WTC11 (cell line): ENCODE results near the gene PARD3B. TPM values are rescaled to one million over a fixed set of nuclear protein-coding genes. Genes with fewer than 3 reads are reported as not detected.

Experiments
- ATAC-seq: fragments of 200-7000 bp; cut with Tn5 transposase; 2 replicates; pipeline ENCODE4 v1.10.0; 2021; ENCODE audit warnings: mild to moderate bottlenecking, moderate library complexity
- CTCF ChIA-PET: fragments of 300-600 bp; sonication (Branson Sonifier 250); formaldehyde crosslinking; loops from one replicate; lab custom pipeline; 2021; ENCODE audit warnings: antibody characterized with exemption; lab: Charles Lee
- POLR2A ChIA-PET: fragments of 350-600 bp; sonication (Branson Sonifier 250); formaldehyde crosslinking; loops from one replicate; lab custom pipeline; 2021; ENCODE audit warnings: antibody characterized with exemption; lab: Charles Lee
- DNase-seq: peaks from one replicate; pipeline ENCODE4 v3.0.0; 2021; ENCODE audit warnings: low spot score
- H3K27ac Mint-ChIP-seq: 2 replicates; pipeline ENCODE4 v1.8.0; 2021; ENCODE audit warnings: mixed read lengths
- H3K27me3 Mint-ChIP-seq: 2 replicates; pipeline ENCODE4 v1.8.0; 2021; ENCODE audit warnings: low read depth, mild to moderate bottlenecking, moderate library complexity, mixed read lengths
- H3K36me3 Mint-ChIP-seq: 2 replicates; pipeline ENCODE4 v1.8.0; 2021; ENCODE audit warnings: mixed read lengths
- H3K4me1 Mint-ChIP-seq: 2 replicates; pipeline ENCODE4 v1.8.0; 2022; ENCODE audit warnings: mixed read lengths
- H3K4me3 Mint-ChIP-seq: 2 replicates; pipeline ENCODE4 v1.8.0; 2021; ENCODE audit warnings: mild to moderate bottlenecking, moderate library complexity, mixed read lengths
- H3K9me3 Mint-ChIP-seq: 2 replicates; pipeline ENCODE4 v1.8.0; 2021; ENCODE audit warnings: mixed read lengths
- CREM ChIP-seq: sonication (generic); formaldehyde crosslinking; IDR thresholded peaks from 2 replicates; pipeline ENCODE4 v1.8.1; 2022; ENCODE audit warnings: mild to moderate bottlenecking, missing genetic modification reagents, moderate library complexity
- CTCF ChIP-seq: fragments of 200-600 bp; IDR thresholded peaks from 2 replicates; pipeline ENCODE4 v1.8.0; 2022; ENCODE audit warnings: antibody characterized with exemption
- E2F1 ChIP-seq: sonication (generic); formaldehyde crosslinking; IDR thresholded peaks from 2 replicates; pipeline ENCODE4 v1.8.0; 2022; ENCODE audit warnings: mild to moderate bottlenecking, missing genetic modification reagents
- ESRRA ChIP-seq: sonication (generic); formaldehyde crosslinking; IDR thresholded peaks from 2 replicates; pipeline ENCODE4 v1.8.1; 2022; ENCODE audit warnings: mild to moderate bottlenecking, missing genetic modification reagents, borderline replicate concordance
- FOXJ3 ChIP-seq: sonication (generic); formaldehyde crosslinking; IDR thresholded peaks from 2 replicates; pipeline ENCODE4 v1.9.0; 2021; ENCODE audit warnings: missing genetic modification reagents, mild to moderate bottlenecking, borderline replicate concordance
- FOXP1 ChIP-seq: sonication (generic); formaldehyde crosslinking; IDR thresholded peaks from 2 replicates; pipeline ENCODE4 v1.8.0; 2022; ENCODE audit warnings: missing genetic modification reagents, mild to moderate bottlenecking, moderate library complexity, borderline replicate concordance
- FOXP4 ChIP-seq: sonication (generic); formaldehyde crosslinking; IDR thresholded peaks from 2 replicates; pipeline ENCODE4 v1.8.0; 2022; ENCODE audit warnings: mild to moderate bottlenecking, missing genetic modification reagents
- HMGA2 ChIP-seq: fragments of 250-450 bp; sonication (Bioruptor Pico); IDR thresholded peaks from 2 replicates; pipeline ENCODE4 v1.4.0; 2021; ENCODE audit warnings: mild to moderate bottlenecking, moderate library complexity
- JUN ChIP-seq: sonication (generic); formaldehyde crosslinking; IDR thresholded peaks from 2 replicates; pipeline ENCODE4 v1.8.0; 2023; ENCODE audit warnings: mild to moderate bottlenecking, missing genetic modification reagents
- MXD4 ChIP-seq: fragments of 250-450 bp; sonication (Bioruptor Pico); IDR thresholded peaks from 2 replicates; pipeline ENCODE4 v1.8.0; 2021; ENCODE audit warnings: mild to moderate bottlenecking, moderate library complexity, borderline replicate concordance
- NFE2L1 ChIP-seq: sonication (generic); formaldehyde crosslinking; IDR thresholded peaks from 2 replicates; pipeline ENCODE4 v1.8.1; 2023; ENCODE audit warnings: missing genetic modification reagents
- OVOL2 ChIP-seq: fragments of 250-450 bp; sonication (Bioruptor Pico); IDR thresholded peaks from 2 replicates; pipeline ENCODE4 v1.9.0; 2021; ENCODE audit warnings: mild to moderate bottlenecking, borderline replicate concordance
- SMAD3 ChIP-seq: sonication (generic); formaldehyde crosslinking; IDR thresholded peaks from 2 replicates; pipeline ENCODE4 v1.8.0; 2022; ENCODE audit warnings: missing genetic modification reagents, mild to moderate bottlenecking, borderline replicate concordance
- USF1 ChIP-seq: sonication (generic); formaldehyde crosslinking; IDR thresholded peaks from 2 replicates; pipeline ENCODE4 v1.8.0; 2022; ENCODE audit warnings: mild to moderate bottlenecking, missing genetic modification reagents
- ZNF263 ChIP-seq: sonication (generic); formaldehyde crosslinking; IDR thresholded peaks from 2 replicates; pipeline ENCODE4 v1.8.1; 2022; ENCODE audit warnings: low read depth, mild to moderate bottlenecking, moderate library complexity, missing genetic modification reagents
- ZNF416 ChIP-seq: fragments of 250-450 bp; sonication (Bioruptor Pico); IDR thresholded peaks from 2 replicates; pipeline ENCODE4 v1.9.0; 2021; ENCODE audit warnings: mild to moderate bottlenecking, inconsistent platforms
- ZNF423 ChIP-seq: fragments of 250-450 bp; sonication (Bioruptor Pico); IDR thresholded peaks from 2 replicates; pipeline ENCODE4 v2.1.2; 2022; ENCODE audit warnings: mild to moderate bottlenecking, moderate library complexity
- ZSCAN18 ChIP-seq: fragments of 250-450 bp; sonication (Bioruptor Pico); IDR thresholded peaks from 2 replicates; pipeline ENCODE4 v2.1.2; 2022; ENCODE audit warnings: mild to moderate bottlenecking, moderate library complexity
- total RNA-seq: library from RNA; stranded (reverse); gene quantifications from 3 replicates; pipeline ENCODE4 v1.2.3, GENCODE V29; 2021
- TF ChIP-seq, protein P1 (sequence below): fragments of 250-450 bp; sonication (Bioruptor Pico); IDR thresholded peaks from 2 replicates; pipeline ENCODE4 v1.9.0; 2021; ENCODE audit warnings: moderate library complexity, mild to moderate bottlenecking, inconsistent platforms, borderline replicate concordance

The PARD3B gene
- total RNA-seq, 1 experiment from 2014 or later = 5.6 TPM

GRCh38 chr2:205107810-205108209, 562.5 kb downstream of the PARD3B start (continued):
- TF ChIP-seq CREM (CRISPR knock-in tag) (no peak), NFE2L1 (CRISPR knock-in tag) (no peak), FOXP4 (CRISPR knock-in tag) (no peak), OVOL2 (CRISPR knock-in tag) (no peak), ZNF416 (CRISPR knock-in tag) (no peak), FOXP1 (no peak), E2F1 (CRISPR knock-in tag) (no peak)

GRCh38 chr2:205115511-205115910, 570.2 kb downstream of the PARD3B start:
- no peak for DNase-seq
- TF ChIP-seq HMGA2 (CRISPR knock-in tag) = no peak
- no peak for TF ChIP-seq MXD4 (CRISPR knock-in tag)
- TF ChIP-seq USF1 = no peak
- no peak for TF ChIP-seq ZSCAN18 (CRISPR knock-in tag)
- TF ChIP-seq JUN = no peak
- no peak for TF ChIP-seq SMAD3
- TF ChIP-seq FOXJ3 (CRISPR knock-in tag) = no peak
- no peak for TF ChIP-seq OVOL2 (CRISPR knock-in tag)
- TF ChIP-seq, protein P1, sequence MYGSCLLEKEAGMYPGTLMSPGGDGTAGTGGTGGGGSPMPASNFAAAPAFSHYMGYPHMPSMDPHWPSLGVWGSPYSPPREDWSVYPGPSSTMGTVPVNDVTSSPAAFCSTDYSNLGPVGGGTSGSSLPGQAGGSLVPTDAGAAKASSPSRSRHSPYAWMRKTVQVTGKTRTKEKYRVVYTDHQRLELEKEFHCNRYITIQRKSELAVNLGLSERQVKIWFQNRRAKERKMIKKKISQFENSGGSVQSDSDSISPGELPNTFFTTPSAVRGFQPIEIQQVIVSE (CRISPR knock-in tag) = no peak
- TF ChIP-seq ZNF263 = no peak
- no peaks in the 10 kb centered on the region for H3K27me3 Mint-ChIP-seq
- CTCF ChIA-PET = no interaction called here
- ATAC-seq = no peak
- no peaks in the 10 kb centered on the region for H3K9me3 Mint-ChIP-seq
- no peak overlapping the region for H3K4me3 Mint-ChIP-seq
- H3K36me3 Mint-ChIP-seq = no peaks in the 10 kb centered on the region
- peaks cover 17% of the 10 kb centered on the region for H3K4me1 Mint-ChIP-seq
- H3K27ac Mint-ChIP-seq = no peak overlapping the region
- POLR2A ChIA-PET = no interaction called here

DNA sequence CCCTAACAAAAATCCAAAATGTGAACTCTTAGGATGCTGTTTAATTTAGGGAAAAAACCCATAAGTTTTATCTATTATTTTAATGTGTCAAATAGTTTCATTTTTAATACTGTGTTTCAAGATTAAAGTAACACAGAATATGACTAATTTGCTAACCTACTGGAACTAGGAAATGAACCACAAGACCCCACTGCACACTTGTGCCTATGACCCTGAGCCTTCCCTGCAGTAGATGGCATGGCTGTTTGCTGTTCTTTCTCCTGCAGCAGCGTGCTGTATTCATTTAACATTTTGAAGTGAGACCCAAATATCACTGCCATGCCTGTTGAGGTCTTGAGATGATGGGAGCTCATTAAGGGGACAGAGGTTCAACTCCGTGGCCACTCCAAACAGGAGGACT, 571.9 kb downstream of the PARD3B start:
- no peaks in the 10 kb centered on the region for H3K9me3 Mint-ChIP-seq
- CTCF ChIA-PET = no interaction called here

More for the DNA sequence above, 571.9 kb downstream of the PARD3B start:
- POLR2A ChIA-PET = interaction anchor here (0.6 kb wide), 1 partner anchor 77 kb away, joined by 3 read pairs; no protein-coding TSS in a partner anchor
- Mint-ChIP-seq H3K27me3 (no peaks in the 10 kb centered on the region), H3K27ac (no peak overlapping the region), H3K36me3 (no peaks in the 10 kb centered on the region), H3K4me3 (no peak overlapping the region), H3K4me1 (peaks cover 17% of the 10 kb centered on the region)
- TF ChIP-seq ESRRA (no peak), ZNF423 (CRISPR knock-in tag) (no peak), CTCF (no peak), HMGA2 (CRISPR knock-in tag) (no peak)
- ATAC-seq = no peak
- no peak for DNase-seq
